ENCODE measurements around the gene ZNF729.
"Not testable (repeated sequence)": the region's sequence is repeated elsewhere in the genome, so short reads cannot be mapped to it uniquely, and the experiment has no call there.

The ZNF729 gene

DNA sequence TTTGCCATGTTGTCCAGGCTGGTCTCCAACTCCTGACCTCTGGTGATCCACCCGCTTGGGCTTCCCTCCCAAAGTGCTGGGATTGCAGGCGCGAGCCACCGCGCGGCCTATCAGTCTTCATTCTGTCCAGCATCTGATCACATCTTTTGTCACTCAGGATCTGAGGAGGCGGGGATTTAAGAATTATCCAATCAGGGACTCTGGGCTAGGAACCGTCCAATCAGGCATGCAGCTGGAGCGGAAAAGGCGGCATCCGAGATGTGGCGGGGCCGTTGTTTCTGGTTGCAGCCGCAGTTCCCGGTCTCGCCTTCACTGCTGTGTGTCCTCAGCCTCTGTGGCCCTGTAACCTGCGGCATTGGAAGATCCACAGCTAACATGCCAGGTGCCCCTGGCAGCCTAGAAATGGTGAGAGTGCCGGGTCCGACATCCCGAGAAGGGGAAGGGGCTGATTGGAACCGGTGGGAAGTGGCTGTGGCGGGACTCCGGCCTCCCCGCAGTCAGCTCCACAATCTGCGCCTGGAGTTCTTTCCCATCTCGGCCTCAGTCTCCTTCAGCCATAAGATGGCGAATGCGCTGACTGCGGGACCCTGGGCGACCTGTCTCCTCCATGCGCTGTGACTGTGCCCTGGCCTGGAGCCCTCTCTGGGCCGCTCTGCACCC, at the start of gene ZNF729:
TSS of gene ZNF729 (plus strand) at position 291 of the 660 bp plus-strand sequence. CDS start at position 376, 85 bp downstream.
- DNase-seq: no peak

DNA sequence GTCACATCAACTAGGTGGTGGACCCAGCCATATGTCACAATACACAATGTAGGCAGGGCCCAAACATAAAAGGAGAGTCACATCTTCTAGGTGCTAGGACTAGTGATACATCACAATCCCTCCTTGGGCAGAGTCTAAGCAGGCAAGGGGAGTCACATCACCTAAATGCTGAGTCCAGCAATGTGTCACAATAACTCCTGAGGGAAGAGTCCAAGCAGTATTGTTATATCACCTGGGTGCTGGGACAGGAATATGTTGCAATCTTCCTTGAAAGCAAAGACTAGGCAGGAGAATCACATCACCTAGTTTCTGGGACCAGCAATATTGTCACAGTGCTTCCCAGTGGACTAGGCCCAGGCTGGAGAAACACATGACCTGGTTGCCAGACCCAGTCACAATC, 29.4 kb upstream of the ZNF729 start:
- no peak for DNase-seq

DNA sequence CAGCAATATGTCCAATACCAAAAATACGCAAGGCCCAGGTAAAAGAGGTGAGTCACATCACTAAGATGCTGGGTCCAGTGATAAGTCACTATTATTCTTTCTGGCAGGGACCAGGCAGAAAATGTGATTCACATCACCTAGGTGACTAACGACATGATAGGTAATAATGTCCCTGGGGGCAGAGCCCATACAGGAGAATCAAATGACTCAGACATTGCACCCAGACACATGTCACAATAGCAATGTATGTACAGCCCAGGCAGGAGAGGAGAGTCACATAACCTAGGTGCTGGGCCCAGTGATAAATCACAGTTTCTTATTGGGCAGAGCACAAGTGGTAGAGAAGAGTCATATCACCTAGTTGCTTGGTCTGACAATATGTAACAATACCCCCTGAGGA, 28.9 kb upstream of the ZNF729 start:
- no peak for DNase-seq

DNA sequence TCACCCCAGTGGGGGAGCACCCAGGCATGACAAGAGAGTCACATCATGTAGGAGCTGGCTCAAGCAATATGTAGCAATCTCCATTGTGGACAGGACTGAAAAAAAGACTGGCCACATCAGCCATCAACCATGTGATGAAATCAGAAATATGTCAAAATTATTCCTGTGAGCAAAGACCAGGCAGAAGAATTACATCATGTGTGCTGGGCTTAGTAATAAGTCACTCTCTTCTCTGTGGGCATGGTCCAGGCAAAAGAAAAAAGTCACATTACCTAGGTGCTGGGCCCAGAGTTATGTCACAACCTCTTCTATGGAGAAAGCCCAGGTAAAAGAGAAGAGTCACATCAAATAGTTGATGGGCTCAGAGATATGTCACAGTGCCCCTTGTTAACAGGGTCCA, 28.3 kb upstream of the ZNF729 start:
- DNase-seq: no peak

DNA sequence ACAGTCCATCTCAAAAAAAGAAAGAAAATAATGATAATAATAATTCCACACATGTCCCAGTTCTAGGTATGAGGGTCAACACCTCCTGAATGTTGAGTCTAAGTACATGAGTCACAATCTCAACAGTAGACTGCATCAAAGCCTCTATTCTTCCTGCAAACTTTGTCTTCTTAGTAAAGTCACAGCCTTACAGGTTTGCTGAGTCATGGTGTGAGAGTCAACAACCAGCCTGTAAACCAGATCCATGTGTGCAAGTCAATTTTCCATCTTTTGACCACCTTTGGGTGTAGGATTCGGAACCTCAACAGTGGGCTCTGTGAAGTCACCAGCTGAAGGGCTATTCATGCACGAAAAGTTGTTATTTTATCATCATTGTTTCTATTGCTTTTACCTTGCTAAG, 25.7 kb upstream of the ZNF729 start:
- DNase-seq: no peak

DNA sequence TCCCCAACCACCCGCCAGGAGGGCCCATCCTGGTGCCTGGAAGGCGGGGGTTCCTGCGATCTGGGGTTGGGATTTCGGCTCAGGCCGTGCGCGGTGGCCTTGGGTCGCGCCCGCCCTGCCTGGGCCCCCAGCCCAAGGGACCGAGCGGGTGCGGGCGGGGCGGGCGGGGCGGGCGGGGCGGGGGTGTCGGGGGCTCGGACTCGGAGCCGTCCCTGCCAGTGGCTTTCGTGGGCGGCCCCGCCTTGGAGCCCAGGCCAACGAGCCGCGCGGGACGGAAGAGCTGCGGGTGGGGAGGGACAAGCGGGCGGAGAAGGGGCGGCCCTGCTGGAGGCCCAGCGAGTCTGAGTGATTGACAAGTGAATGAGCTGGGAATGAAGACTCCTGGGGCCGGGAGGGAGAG, 24.6 kb upstream of the ZNF729 start:
- no peak for DNase-seq

DNA sequence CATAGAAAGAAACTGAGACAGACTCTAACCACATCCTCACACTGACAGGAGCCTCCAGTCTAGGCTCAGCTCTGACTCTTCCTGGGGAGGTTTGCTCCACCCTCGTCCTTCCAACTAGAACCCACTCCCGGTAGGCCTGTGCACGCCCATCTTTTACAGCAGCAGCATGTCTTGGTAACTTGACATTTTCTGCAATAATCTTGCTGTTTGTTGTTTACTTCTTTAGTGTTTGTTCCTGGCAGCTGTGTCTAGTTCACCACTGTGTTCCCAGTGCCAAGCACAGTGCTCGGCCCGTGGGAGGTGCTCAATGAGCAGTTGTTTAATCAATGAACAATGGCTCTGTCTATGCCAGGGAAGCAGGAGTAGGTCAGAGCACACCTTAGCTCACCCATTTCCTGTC, 23.1 kb upstream of the ZNF729 start:
- no peak for DNase-seq

DNA sequence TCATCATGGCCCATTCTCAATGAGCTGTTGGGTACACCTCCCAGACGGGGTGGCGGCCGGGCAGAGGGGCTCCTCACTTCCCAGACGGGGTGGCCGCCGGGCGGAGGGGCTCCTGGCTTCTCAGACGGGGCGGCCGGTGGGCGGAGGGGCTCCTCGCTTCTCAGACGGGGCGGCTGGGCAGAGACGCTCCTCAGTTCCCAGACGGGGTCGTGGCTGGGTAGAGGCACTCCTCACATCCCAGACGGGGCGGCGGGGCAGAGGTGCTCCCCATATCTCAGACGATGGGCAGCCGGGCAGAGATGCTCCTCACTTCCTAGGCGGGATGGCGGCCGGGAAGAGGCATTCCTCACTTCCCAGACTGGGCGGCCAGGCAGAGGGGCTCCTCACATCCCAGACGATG, 35.3 kb downstream of the ZNF729 start:
- DNase-seq: not testable (repeated sequence)

DNA sequence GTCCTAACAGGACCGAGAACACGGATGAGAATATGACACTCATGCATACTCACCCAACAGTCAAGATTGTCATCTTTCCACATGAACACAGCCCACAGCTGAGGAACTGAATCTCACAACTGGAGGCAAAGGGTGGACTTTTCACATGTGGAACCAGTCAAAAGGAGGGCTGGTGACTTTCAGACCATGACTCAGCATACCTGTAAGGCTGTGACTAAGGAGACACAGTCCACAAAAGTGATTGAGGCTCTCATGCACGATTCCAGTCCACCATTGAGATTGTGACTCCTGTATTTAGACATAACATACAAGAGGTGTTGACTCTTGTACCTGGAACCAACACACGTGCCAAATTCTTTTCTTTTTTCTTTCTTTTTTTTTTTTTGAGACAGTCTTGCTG, 40.0 kb downstream of the ZNF729 start:
- no peak for DNase-seq

DNA sequence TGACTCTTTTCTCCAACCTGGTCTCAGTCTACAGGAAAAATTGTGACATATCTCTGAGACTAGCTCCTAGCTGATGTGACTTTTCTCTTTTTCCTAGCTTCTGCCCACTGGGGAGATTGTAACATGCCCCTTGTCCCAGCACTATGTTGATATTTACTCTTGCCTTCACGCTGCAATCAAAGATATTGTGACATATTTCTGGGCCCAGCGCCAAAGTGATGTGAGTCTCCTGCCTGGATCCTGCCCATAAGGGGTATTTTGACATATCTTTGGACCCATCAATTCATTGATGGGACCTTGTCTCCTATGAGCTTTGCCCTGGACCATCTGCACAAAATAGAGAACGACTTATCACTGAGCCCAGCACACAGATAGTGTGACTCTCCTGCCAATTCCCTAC, 41.1 kb downstream of the ZNF729 start:
- no peak for DNase-seq

DNA sequence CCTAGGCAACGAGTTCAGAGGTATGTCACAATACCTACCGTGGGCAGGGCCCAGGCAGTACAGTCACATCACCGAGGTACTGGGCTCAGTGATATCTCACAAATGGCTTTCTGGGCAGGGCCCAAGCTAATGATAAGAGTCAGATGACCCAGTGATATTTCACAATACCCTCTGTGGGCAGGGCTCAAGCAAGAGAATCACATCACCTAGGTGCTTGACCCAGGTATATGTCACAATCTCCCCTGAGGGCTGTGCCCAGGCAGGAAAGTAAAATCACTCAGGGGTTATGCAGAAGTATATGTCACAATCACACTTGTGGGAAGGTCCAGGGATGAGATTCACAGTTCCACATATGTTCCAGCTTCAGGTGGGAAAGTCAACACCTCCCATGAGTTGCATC, 45.3 kb downstream of the ZNF729 start:
- no peak for DNase-seq

DNA sequence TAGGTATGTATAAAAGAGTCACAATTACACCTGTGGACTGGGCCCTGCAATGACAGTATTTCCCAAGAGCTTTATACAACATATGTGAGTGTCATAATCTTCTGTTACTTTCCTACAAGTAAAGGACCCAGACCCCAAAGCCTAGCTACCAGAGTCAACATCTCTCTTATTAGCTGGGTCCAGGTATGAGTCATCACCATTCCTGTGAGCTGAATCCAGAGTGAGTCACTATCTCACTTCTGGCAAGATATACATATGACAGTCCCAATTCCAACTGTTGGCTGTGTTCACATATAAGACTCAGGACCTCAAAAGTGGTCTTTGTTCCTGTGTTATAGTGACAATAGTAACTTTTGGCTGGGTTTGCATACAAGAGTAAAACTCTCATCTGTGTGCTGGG, 46.7 kb downstream of the ZNF729 start:
- DNase-seq: no peak

DNA sequence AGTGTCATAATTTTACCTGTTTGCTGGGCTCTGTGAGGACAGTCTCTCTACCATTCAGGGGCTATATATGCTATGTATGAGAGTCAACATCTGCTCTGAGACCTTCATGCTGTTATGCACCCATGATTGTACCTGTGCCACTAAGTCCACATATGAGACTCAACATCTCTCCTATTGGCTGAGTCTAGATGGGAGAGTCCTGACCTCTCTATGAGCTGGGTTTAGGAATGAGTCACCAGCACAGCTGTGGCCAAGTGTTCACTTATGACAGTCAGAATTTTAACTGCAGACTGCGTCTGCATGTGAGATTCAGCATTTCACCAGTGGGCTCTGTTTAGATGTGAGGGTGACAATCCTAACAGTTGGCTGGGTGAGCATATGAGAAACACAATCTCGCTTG, 49.5 kb downstream of the ZNF729 start:
- no peak for DNase-seq

DNA sequence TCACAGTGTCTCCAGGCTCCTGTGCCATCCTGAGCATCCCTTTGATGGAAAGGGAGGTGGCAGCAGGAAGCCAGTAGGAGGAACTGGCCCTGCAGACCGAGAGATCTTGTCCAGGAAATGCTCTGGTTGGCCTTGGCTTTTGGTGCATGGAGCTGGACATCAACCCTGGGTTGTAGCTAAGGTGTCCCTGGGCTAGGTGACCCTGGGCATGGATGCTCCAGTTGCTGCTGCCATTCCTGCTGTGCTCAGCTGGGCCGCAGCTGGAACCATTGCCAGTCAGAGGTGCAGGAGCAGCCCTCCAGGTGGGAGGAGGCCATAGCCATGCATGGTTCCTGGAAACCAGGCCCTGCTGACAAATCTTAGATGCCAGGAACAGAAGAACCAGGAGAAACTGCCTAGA, 68.4 kb downstream of the ZNF729 start:
- DNase-seq: no peak
